HG02763 (cell line): ENCODE data around the gene OXTR.

Experiments used
- ATAC-seq: cut with Tn5 transposase; IDR thresholded peaks from one replicate; pipeline ENCODE4 v1.9.1; 2021; ENCODE audit warnings: mild to moderate bottlenecking, moderate library complexity; ENCODE audit not compliant: unreplicated experiment

The OXTR gene

GRCh38 chr3:8713901-8714759 lies 55.3 kb downstream of the OXTR start:
- no peak for ATAC-seq

GRCh38 chr3:8712908-8713255 lies 56.5 kb downstream of the OXTR start:
- no peak for ATAC-seq

- no peak for ATAC-seq
These were observed 57.1 kb downstream of the OXTR start for GRCh38 chr3:8712045-8712907.

GRCh38 chr3:8709801-8710507 lies 59.5 kb downstream of the OXTR start:
- no peak for ATAC-seq

- no peak for ATAC-seq
These were observed 60.1 kb downstream of the OXTR start for GRCh38 chr3:8709287-8709686.

GRCh38 chr3:8705575-8705974 lies 63.8 kb downstream of the OXTR start:
- no peak for ATAC-seq

- ATAC-seq = no peak
These were observed 66.9 kb downstream of the OXTR start for GRCh38 chr3:8702560-8702959.
